Adrenal gland (tissue), 5 donors: ENCODE measurements around the gene PPP1R12A.

Source experiments
- CTCF ChIP-seq, 6 experiments: fragments of 450-650 bp in 4 of 6; fragments of 200-600 bp in 2 of 6; sonication (generic) in 1 of 6; IDR thresholded peaks; 1 replicate in 5 of 6; 2 replicates in 1 of 6; pipeline versions ENCODE4 v1.5.1 to v1.8.0; 2016 to 2021; ENCODE audit warnings: antibody characterized with exemption in 6 of 6, mild to moderate bottlenecking in 2 of 6, moderate library complexity in 1 of 6
- POLR2A ChIP-seq, 2 donors: fragments of 450-650 bp; IDR thresholded peaks; one replicate each; pipeline ENCODE4 v1.6.1; 2017; ENCODE audit warnings: antibody characterized with exemption in 2 of 2, mild to moderate bottlenecking in 2 of 2, moderate library complexity in 1 of 2
- donor health status: DM: no; HTN: no; CAD: no.

DNA sequence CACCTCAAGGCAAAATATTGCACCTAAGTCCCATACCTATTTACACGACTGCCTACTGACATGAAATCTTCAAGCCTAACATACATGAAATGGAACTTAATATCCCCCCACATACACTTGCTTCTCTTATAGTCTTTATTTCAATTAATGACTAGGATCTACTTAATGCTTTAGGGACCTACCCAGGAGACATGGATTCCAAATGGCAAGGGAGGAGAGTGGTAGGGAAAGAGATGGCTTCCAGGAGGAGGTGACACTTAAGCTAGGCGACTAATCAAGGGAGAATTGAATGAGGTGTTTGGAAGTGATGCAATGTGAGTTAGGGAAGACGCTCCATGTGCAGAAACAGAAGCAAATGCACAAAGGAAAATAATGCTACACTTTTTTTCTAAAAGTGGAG is 9.7 kb upstream of the PPP1R12A start:
- TF ChIP-seq CTCF (IDR thresholded peaks at IDR 0.05) (no peak), POLR2A (IDR thresholded peaks at IDR 0.05) (no peak)
